ENCODE results near the gene TRIO.

The TRIO gene

DNA sequence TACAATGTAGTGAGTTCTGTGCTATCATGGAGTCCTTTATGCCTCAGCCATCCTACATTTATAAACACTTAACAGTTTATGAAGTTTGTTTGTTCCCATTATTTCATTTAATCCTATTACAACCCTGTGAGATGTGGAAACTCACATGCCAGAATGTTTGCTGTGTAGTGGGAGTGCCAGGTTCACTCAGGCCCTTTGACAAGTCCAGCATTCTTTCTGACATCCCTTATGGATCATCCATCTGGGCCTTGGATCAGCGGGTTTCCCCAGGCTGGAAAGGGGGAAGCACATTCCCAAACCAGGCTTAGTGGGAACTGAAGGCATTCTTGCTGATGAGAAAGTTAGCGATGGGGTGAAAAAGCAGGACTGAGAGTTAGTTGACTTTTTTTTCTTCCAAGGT, 310.3 kb downstream of the TRIO start:
- DNase-seq (ENCODE audit: extremely low read depth, low read depth): no peak
- TF ChIP-seq, protein P1, sequence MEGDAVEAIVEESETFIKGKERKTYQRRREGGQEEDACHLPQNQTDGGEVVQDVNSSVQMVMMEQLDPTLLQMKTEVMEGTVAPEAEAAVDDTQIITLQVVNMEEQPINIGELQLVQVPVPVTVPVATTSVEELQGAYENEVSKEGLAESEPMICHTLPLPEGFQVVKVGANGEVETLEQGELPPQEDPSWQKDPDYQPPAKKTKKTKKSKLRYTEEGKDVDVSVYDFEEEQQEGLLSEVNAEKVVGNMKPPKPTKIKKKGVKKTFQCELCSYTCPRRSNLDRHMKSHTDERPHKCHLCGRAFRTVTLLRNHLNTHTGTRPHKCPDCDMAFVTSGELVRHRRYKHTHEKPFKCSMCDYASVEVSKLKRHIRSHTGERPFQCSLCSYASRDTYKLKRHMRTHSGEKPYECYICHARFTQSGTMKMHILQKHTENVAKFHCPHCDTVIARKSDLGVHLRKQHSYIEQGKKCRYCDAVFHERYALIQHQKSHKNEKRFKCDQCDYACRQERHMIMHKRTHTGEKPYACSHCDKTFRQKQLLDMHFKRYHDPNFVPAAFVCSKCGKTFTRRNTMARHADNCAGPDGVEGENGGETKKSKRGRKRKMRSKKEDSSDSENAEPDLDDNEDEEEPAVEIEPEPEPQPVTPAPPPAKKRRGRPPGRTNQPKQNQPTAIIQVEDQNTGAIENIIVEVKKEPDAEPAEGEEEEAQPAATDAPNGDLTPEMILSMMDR (IDR thresholded peaks at IDR 0.05; ENCODE audit: low read depth, low read length): no peak

DNA sequence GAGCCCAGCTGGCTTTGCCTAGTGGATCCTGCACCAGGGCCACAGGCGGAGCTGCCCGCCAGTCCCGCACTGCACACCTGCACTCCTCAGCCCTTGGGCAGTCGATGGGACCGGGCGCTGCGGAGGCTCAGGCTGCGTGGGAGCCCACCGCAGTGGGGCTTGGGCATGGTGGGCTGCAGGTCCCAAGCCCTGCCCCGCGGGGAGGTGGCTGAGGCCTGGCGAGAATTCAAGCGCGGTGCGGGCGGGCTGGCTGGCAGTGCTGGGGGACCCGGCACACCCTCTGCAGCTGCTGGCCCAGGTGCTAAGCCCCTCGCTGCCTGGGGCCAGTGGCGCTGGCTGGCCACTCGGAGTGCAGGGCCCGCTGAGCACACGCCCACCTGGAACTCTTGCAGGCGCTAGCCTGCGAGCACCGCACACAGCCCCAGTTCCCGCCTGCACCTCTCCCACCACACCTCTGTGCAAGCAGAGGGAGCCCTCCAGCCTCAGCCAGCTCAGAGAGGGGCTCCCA, 312.7 kb downstream of the TRIO start:
- TF ChIP-seq, protein P1 (IDR thresholded peaks at IDR 0.05; ENCODE audit: low read depth, low read length): no peak
- no peak for DNase-seq (ENCODE audit: extremely low read depth, low read depth)

DNA sequence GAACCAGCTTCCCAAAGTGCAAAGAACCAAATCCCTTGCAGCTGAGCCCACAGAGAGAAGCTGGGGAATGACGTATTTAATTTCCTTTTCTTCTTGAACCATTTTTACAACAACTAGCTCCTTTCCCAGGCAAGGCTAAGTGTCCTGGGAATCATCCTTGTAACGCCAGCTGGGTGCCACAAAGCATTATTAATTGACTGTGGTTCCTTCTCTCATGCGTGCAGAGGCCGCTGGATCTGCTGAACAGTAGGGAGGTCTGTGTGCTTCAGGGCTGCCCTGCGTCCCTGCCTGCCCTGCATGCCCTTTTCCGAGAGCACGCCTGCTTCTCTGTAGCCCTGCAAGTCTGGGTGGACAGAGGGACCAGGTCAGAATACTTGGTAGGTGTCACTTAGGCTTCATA, 314.3 kb downstream of the TRIO start:
- TF ChIP-seq, protein P1 (IDR thresholded peaks at IDR 0.05; ENCODE audit: low read depth, low read length): no peak
- no peak for DNase-seq (ENCODE audit: extremely low read depth, low read depth)

DNA sequence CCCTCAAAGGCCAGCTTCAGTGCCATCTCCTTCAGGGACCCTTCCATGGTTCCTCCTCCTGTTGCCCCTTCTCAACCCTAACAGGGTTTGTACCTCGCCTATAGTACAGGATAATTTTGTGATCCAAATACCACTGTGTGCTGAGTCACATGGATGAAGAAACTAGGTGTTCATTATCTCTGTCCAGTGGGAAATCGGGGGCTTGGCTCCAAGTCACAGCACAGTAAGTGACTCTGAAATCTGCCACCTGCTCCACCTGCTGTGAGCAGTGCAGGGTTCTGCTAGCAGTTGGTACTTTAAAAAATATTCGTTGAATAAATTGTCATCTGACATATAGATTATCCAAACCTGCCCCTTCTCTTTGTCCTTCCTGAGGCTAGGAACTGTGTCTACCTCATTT, 315.3 kb downstream of the TRIO start:
- TF ChIP-seq, protein P1 (IDR thresholded peaks at IDR 0.05; ENCODE audit: low read depth, low read length): no peak
- DNase-seq (ENCODE audit: extremely low read depth, low read depth): no peak

DNA sequence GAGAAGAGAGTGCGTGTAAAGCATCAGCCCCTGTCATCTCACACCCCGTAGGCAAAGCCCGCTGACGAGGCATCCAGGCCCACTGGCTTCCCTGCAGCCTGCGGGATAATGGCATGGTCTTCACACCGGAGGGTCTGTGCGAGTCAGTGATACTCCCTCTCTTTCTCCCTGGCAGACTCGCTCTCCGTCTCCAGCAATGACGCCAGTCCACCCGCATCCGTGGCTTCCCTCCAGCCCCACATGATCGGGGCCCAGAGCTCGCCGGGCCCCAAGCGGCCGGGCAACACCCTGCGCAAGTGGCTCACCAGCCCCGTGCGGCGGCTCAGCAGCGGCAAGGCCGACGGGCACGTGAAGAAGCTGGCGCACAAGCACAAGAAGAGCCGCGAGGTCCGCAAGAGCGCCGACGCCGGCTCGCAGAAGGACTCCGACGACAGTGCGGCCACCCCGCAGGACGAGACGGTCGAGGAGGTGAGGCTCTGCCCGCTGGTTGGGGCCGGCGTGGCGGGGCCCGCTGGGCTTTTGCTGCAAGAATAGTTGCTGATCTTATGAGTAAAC, 317.8 kb downstream of the TRIO start:
- no peak for DNase-seq (ENCODE audit: extremely low read depth, low read depth)
- TF ChIP-seq, protein P1 (IDR thresholded peaks at IDR 0.05; ENCODE audit: low read depth, low read length): no peak

DNA sequence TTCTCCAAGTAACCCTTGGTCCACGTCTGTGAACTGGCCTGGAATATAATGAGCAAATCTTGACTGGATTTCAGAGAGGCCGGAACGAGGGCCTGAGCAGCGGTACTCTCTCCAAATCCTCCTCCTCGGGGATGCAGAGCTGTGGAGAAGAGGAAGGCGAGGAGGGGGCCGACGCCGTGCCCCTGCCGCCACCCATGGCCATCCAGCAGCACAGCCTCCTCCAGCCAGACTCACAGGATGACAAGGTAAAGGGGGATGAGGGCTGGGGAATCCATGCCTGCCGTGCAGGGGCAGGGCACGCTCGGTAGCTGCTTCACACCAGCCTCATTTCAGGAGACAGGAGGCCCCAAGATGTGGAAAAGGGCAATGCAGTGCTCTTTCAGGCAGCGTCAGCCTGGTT, 319.5 kb downstream of the TRIO start:
- no peak for DNase-seq (ENCODE audit: extremely low read depth, low read depth)
- TF ChIP-seq, protein P1 (IDR thresholded peaks at IDR 0.05; ENCODE audit: low read depth, low read length): no peak

DNA sequence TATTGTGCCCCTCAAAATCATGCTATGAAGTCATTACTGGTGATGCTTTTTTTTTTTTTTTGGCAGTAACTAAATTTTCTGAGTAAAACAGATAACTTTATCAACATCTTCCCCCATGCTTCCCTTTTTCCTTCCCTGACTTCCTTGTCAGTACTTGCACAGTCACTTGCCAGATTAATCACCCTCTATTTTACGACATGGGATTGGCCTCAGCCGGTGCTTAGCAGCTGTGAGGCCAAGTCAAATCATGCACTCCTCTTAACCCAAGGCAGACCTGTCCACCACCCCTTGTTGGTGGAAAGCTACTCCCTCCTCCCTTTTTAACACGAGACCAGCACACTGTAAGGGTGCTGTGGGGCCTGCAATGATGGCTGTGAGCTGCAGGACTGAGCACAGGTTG, 320.5 kb downstream of the TRIO start:
- DNase-seq (ENCODE audit: extremely low read depth, low read depth): no peak
- TF ChIP-seq, protein P1 (IDR thresholded peaks at IDR 0.05; ENCODE audit: low read depth, low read length): no peak

All from AG09319 (cell line).